NCI-H748 treated with DMSO at 0.1 percent for 48 hours (cell line): ENCODE data around the gene VARS2.

Experiments
- DNase-seq: peaks from one replicate; lab custom pipeline; 2025; lab: John Stamatoyannopoulos, UW

VARS2 gene

DNA sequence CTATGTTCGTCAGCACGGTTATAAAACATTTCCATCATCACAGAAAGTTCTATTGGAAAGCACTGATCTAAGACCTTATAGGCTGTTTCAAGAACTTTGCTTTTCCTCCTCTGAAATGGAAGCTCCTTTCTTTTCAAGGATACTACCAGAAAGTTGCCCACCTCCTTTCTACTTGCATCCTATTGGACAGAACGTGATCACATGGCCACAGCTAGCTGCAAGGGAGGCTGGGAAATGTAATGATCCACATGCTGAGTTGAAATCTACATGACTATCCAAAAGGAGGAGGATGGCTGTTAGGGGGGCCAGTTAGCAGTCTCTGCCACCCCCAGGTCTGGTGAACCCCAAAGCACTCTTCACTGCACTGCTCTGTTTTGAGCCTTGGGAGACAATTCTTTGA lies 14.6 kb downstream of the VARS2 start:
- DNase-seq, result no peak

DNA sequence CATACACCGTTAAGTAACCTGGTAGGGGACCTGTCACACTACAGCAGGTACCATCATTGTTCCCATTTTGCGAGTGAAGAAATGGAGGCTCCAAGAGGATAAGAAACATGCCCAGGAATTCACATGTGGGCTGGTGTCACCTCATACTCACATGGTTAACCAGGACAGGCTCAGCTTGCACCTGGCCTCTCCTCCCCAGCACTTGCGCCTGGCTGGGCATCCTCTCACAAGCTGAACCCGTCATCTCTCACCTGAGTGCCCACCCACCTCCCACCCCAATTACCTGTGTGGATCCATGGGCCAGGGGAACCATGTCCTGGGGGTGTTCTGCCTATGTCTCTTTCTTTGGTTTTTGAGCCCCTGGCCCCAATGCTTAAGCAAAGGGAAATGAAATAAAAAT lies 16.5 kb downstream of the VARS2 start:
- DNase-seq, result no peak

DNA sequence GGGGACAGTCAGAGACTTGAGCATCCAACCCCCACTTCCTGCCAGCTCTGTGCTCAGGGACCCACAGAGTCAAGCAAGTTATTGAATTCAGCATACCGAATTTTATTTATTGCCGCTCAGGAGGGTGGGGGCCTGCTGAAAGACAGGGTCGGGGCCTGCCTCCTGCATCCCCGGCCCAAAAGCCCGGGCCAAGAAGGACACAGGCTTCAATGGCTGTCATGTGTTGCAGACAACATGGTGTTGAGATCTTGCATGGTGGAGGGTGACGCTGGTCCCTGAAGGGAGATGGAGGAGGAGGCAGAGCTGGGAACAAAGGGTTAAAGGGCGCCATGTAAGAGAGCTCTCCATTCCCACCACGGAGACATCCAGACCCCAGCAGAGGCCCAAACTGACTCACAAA lies 17.2 kb downstream of the VARS2 start:
- no peak for DNase-seq

DNA sequence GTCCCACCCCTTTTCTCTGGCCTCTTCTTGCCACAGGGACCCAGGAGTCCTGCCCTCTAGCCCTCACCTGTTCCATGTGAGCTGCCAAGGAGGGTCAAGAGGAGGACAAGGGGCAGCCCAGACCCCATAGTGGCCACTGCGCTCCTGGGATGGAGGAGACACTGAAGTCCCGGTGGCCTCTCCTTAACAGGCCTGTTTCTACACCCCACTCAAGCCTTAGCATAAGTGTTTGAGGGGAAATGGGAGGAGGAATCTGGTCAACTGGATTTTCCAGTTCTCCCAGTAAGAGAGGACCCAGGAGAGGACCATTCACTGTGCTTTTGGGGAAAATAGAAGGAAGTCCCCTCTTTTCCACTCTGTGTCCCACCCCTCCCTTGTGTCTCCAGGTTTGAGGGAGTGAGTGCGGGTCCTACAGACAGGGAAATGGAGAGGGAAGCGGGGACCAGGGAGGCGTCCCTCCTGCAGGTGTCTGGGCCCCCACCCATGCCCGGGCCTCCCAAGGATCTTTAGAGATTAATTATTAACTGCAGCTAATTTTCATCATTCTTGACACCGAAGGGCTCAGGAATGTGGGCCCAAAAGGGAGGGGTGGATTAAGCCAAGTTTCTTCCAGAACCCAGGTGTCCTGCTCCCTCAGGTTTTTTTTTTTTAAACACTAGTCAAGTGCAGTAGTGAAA lies 18.1 kb downstream of the VARS2 start, which contains the start of gene SFTA2:
Gene SFTA2, minus strand, starts transcription at position 202 of the 677 bp plus-strand sequence. Its CDS starts 74 bp downstream, at position 128.
- no peak for DNase-seq

DNA sequence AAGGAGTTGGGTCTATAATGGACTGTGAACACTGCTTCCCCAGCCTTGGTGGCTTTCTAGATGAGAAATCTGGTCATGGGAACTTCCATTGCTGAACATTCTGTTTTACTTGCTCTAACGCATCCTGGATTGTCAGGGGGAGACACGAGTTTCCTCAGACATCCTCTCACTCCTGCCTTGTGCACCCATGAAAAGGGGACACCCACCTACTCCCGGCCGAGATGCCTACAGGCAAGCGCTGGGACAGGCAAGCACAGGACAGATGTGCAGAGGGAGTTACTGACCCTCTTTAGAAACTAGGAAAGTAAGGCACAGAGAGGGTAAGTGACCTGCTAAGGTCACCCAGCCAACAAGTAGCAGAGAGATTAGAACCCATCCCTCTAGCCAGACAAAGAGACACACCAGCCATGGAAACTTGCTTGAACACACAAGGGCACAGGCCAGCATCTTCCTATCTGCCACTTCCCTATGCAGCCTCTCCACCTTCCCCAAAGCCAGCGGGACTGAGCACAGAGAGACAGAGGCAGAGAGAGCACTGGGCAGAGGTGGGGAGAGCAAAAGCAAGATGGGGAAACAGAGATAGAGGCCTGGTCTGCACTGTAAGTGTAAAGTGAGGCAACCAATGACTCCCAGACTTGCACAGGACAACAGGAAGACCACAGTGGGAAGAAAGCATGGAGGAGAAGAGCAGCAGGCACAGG lies 18.8 kb downstream of the VARS2 start:
- no peak for DNase-seq

DNA sequence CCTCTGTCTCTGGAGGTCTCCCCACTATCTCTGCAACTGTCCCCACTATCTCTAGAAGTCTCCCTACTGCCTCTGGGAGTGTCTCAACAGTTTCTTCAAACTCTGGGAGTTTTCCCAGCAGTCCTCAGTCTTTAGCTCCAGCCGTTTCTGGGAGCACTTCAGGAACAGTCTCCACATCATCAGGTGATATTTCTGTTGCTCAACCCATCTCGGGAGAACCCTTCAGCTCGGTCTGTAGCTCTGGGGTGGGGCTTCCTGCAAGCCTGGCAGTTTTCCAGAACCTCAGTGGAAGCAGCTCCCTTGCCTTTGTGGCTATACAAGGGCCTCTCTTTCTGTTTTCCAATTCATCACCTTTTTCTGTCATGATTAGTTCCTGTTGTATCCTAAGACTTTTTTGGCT lies 21.0 kb downstream of the VARS2 start:
- DNase-seq, result no peak

DNA sequence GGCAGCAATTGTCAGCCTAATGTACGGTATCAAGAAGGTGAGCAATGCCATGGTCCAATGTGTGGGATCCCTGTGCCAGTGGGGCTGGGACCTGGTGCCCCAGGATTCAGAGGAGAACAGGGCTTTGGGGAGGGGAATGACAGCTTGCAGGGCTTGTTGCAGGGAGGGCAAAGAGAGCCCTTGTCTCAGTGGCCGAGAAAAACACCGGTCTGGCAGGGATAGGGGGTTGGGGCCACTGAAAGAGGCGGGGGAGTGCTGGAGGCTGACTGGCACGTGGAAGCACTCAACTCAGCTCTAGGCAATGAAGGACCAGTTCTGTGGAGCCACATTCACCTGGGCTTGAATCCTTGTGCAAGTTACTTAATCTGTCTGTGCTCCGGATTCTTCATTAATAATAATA lies 23.2 kb downstream of the VARS2 start:
- DNase-seq, result no peak

DNA sequence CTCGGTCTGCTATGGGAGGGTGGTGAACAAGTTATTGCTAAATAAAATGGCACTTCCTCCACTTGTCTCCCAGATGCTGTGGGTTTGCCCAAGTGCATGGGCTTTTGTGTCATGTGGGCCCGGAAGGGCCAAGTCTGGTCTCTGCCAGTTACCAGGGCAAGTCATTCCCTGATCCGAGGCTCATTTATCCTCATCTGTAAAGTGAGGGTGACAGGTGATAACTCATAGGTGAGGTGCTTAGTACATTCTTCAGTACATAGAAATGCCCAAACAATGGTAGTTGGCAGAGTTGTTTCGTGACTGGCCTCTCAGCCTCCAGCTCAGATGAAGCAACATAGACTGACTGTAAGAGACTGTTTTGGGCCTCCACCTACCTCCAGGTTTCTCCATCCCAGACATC lies 24.7 kb downstream of the VARS2 start:
- no peak for DNase-seq

DNA sequence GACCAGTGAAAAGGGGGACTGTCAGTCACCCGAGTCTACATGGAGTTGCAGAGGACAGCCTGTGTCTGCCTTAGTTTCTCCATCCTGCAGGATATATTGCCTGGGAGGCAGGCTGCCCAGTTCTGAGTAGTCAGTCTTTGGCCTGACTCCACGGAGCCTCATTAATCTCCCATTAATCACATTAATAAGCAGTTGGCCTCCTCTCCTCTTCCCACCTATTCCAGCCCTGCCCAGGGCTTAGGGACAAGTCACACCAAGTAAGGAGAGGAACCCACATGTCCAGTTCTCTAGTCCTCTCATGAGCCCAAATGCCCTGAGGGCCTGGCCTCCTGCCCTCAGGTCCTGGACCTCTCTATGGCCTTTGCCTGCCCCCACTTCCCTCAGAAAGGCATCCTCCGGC lies 25.4 kb downstream of the VARS2 start:
- DNase-seq, result no peak

DNA sequence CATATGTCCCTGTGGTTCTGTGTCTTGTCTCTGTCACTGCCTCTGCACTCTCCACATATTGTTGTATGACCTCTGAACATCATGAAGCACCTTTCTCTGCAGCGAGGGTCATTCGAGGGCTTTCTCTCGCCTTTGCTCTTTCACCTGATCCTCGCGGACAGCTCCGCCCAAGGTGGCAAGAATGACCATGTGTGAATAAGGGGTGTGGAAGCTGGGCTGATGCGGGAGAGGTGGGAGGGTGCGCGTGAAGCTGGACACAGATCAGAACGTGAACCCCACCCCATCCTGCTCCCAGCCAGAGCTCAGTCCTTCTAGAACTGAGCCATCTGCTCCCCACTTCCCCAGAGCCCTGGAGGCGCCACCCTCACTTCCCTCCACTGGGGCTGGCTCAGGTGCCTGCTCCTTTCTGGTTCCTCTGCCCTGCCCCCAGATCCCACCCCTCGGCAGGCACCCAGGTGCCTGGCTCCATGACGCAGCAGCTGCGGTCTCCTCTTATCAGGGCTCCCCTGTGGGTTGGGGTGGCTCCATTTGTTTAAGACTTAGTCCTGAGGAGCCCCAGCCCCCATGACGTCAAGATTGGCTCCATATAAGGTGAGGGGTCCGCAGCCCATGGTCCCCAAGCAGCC lies 26.4 kb downstream of the VARS2 start, which contains the start of gene MUCL3:
Gene MUCL3, plus strand, starts transcription at position 613 of the 626 bp plus-strand sequence. CDS start 27 bp downstream, outside the sequence.
- DNase-seq, result no peak

DNA sequence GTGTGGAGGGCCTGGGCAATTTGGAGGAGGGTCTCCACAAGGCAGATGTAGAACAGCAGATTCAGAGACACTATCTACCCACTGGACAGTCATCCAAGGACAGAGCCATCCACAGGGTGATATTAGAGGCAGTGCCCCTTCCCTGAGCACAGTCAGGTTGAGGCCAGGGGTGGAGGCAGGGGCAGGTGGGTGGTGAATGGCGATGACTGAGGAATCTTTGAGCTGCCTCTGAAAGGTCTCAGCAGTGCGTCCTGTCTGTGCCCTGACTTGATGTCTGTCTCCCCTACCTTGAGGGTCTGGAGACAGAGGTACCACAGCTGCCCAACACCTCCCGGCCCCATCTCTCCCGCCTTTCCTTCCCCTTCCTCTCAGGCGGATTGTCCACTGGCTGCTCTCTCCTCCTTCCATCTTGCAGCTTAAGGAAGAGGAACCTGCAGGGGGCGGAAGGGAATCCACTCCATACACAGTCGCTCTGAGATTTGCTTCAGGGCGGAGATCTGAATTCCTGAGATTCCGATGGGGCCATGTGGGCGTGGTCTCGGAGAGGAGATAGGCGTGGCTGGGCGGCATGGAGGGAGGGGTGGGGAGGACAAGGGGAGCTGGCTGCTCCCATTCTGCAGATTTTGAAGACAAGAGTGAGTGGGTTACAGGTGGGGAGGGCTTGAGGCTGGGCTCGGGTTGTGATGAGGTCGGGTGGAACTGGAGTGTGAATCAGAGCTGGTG lies 28.5 kb downstream of the VARS2 start:
- no peak for DNase-seq

DNA sequence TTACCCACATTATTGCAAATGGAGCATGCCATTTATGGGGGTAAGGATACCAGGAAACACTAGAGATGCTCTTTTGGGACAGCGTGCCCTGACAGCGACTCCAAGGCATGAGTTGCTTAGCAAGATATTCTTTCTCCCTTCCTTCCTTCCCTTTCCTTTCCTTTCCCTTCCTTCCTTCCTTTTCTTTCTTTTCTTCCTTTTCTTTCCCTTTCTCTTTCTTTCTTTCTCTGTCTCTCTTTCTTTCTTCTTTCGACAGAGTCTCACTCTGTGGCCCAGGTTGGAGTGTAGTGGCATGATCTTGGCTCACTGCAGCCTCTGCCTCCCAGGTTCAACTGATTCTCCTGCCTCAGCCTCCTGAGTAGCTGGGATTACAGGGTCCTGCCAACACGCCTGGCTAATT lies 30.0 kb downstream of the VARS2 start:
- DNase-seq, result no peak

DNA sequence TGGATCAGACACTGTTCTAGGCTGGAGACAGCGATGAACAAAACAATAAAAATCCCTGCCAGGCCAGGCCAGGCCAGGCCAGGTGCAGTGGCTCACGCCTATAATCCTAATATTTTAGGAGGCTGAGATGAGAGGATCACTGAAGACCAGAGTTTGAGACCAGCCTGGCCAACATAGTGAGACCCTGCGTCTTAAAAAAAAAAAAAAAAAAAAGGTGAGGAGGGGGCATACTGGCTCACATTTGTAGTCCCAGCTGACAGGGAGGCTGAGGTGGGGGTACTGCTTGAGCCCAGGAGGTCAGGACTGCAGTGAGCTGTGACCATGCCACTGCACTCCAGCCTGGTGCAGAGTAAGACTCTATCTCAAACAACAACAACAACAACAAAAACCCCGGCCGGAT lies 31.2 kb downstream of the VARS2 start:
- DNase-seq, result no peak

DNA sequence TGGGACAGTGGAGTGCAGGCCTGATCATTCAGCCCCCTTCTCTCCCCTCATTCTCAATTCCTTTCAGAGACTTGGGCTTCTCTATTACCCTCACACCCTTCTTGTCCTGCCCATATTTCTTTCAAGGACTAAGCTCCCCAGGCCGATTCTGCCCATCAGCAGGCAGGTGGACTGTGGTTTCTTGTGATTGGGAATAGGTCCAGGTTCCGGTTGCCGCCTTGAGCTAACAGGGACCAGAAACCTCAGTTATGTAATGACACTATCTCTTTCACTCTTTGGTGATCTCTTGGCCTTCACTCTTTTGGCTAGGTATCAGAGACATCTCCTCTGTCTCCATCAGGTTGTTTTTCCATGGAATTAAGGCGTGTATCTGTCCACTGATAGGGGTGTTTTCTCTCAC lies 33.2 kb downstream of the VARS2 start:
- no peak for DNase-seq

DNA sequence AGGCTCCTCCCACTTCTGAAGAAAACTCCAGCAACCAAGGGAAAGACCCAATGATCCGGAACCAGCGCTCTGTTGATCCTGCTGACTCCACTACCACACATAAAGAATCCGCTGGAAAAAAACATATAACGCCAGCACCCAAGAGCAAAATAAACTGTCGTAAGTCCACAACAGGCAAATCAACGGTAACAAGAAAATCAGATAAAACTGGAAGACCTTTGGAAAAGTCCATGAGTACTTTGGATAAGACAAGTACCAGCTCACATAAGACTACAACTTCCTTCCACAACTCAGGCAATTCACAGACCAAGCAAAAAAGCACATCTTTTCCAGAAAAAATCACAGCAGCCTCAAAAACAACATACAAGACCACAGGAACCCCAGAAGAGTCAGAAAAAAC lies 34.8 kb downstream of the VARS2 start:
- no peak for DNase-seq

DNA sequence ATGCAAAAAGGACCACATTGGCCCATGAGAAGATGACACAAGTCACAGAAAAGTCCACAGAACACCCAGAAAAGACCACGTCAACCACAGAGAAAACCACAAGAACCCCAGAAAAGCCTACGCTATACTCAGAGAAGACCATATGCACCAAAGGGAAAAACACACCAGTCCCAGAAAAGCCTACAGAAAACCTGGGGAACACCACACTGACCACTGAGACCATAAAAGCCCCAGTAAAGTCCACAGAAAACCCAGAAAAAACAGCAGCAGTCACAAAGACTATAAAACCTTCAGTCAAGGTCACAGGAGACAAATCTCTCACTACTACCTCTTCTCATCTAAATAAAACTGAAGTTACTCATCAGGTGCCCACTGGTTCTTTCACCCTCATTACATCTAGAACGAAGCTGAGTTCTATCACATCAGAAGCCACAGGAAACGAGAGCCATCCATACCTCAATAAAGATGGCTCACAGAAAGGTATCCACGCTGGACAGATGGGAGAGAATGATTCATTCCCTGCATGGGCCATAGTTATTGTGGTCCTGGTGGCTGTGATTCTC lies 38.0 kb downstream of the VARS2 start:
- DNase-seq, result no peak

DNA sequence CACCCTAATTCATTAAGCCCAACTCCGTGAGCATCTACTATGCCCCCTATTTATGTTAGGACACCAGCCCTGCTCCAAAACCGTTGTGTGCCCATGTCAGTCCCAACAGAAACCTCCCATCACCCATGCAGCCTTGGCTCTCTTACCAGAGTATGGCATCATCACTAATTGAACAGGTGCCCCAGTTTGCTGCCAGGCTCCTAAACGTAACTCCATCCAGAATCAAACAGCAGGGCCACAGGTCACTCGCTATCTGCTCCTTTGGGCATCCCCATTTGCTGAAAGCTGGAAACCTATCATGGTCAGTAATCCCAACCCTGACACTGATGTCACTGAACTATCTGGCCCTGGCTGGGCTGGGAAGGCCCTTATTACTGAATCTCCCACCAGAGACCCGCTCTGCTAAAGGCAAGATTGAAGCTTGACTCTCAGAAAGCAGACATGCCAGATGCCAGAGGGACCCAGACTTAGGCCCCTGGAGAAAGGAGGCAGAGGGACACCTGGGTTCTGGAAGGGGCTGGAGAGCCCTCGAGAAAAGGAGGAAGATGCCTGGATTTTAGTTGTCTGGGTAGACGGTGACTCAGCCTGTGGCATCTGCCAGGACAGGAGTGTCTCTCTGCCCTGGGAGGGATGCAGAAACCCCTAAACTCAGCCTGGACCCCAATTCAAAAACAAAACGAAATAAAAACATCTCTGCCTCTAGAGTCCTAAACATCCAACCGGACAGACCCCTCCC lies 40.8 kb downstream of the VARS2 start:
- DNase-seq, result no peak

DNA sequence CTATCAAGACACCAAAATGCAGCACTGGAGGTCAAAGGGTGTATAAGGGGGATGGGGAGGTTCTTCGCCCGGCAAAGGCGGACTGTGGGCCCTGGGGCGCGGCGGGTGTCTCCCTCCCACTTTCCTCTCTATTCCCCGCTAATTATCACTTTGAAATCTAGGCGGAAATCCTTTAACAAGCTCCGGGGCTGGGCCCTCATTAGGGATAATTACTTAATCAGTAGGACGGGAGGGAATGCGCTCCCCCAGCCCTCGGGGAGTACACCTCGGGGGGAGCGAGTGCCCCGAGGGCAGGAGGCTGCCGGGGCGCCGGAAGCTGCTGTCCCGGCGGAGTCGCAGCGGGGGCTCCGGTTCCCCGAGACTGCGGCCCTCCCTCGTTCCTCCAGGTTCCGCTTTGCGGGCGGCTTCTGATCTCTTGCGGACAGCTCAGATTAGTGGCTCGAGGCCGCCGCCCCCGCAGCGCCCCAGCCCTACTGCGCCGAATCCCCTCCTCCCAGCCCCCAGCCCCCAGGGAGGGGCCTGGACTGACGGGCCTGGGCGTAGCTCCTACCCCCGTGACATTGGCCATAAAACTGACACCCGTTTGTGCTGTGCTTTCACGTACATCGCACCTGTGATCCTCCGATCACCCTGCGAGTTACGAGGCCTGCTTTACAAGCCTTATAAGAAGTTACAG lies 41.5 kb downstream of the VARS2 start:
- peak; percentile 39 for DNase-seq

DNA sequence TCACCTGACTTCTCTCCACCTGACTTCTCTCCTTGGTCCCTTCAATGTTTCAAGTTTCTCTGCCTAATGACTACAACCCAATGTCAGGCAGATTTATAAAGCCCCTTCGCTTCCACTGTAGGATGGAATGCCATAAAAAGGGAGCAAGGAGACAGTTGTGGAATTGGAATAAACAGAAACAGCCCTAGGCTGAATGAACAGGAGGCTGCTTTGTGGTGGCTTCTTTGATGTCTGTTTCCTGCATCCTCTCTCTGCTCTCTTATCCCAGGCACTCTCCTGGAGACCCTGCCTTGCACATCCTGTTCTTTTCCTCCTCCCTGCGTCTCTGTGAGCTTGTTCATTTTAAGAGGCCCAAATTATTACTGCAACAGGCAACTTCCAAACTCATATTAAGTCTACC lies 43.7 kb downstream of the VARS2 start:
- no peak for DNase-seq

DNA sequence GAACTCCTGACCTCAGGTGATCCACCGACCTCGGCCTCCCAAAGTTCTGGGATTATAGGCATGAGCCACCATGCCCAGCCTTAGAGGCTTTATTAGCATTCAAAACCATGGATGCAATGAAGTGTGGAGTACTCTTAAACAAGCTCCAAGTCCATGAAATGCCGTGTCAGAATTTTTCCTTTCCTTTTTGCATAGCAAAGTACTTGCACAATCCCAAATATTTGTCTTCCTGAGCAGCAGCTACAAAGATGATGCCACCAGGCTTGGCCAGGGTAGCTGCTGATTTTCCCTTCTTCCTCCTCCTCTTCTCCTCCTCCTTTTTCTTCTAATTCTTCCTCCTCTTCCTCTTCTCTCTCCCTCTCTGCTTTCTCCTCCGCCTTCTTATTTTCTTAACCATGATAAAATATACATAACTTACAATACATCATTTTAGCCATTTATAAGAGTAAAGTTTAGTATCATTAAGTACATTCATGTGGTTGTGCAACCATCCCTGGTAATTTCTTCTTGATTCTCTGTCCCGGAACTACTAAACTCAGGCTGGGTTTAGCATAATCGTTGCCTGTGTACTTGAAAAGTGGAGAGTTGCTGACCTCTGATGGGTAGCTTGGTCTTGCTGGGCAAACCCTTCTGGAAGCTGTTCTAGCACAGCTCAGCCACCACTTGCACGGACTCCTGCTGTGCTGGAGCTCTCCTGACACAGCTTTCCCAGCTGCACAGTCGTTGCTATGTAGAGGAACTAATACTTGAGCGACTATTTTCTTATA lies 47.1 kb downstream of the VARS2 start:
- no peak for DNase-seq
